T-helper 17 cell (primary cell): ENCODE measurements around the gene RNF168. TPM values are rescaled to one million over a fixed set of nuclear protein-coding genes. Genes with fewer than 3 reads are reported as not detected.
"Not testable (repeated sequence)": the region's sequence is repeated elsewhere in the genome, so short reads cannot be mapped to it uniquely, and the experiment has no call there.

Experiments
- ATAC-seq: fragments of 150-1000 bp; cut with Tn5 transposase; 2 replicates; pipeline ENCODE4 v1.10.0; 2021; ENCODE audit warnings: mild to moderate bottlenecking, moderate library complexity
- DNase-seq, 3 donors: peaks; one replicate each; pipeline versions ENCODE4 v3.0.0 to v3.0.0-alpha.2; 2020 to 2021
- H3K9me3 ChIP-seq: one replicate; pipeline ENCODE4 v1.7.0; 2013; ENCODE audit warnings: low read length, mild to moderate bottlenecking; ENCODE audit not compliant: control insufficient read depth, poor library complexity, severe bottlenecking
- H3K27ac Mint-ChIP-seq: one replicate; pipeline ENCODE4 v1.8.0; 2022; ENCODE audit warnings: mild to moderate bottlenecking, moderate library complexity, mixed read lengths
- H3K27me3 Mint-ChIP-seq: one replicate; pipeline ENCODE4 v1.8.0; 2022; ENCODE audit warnings: mixed read lengths
- H3K36me3 Mint-ChIP-seq: one replicate; pipeline ENCODE4 v1.8.0; 2022; ENCODE audit warnings: low read depth, mixed read lengths
- H3K4me1 Mint-ChIP-seq: one replicate; pipeline ENCODE4 v1.8.0; 2022; ENCODE audit warnings: mild to moderate bottlenecking, mixed read lengths
- H3K4me3 Mint-ChIP-seq: one replicate; pipeline ENCODE4 v1.8.0; 2022; ENCODE audit warnings: mild to moderate bottlenecking, moderate library complexity, mixed read lengths
- total RNA-seq, 4 donors: library from RNA in 2 of 4; stranded (reverse) in 2 of 4; gene quantifications; one replicate each; pipeline ENCODE4 v1.2.3 and lab custom pipeline; 2022 to 2026

The RNF168 gene
- total RNA-seq, 2 donors from 2014 or later: 36.9 to 37.9 TPM

DNA sequence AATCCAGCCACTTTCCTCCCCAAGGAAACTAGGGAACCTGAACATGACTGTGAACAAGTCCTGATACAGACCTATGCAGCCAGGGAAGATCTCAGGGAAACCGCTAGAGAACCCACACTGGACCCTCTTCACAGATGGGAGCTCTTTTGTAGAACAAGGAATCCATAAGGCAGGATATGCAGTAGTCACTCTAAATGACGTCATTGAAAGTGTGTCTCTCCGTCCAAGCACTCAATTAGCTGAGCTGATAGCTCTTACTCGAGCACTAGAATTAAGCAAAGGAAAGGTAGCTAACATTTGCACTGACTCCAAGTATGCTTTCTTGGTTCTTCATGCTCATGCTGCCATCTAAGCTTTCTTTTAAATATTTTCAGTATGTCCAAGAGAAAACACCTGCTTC lies 21.6 kb upstream of the RNF168 start:
- DNase-seq: no peak
- no peaks in the 10 kb centered on the region for H3K27me3 Mint-ChIP-seq
- peaks cover 3% of the 10 kb centered on the region for H3K9me3 ChIP-seq
- H3K4me1 Mint-ChIP-seq: no peaks in the 10 kb centered on the region
- no peaks in the 10 kb centered on the region for H3K36me3 Mint-ChIP-seq
- no peak for ATAC-seq
- H3K27ac Mint-ChIP-seq: no peak overlapping the region
- H3K4me3 Mint-ChIP-seq: no peak overlapping the region

DNA sequence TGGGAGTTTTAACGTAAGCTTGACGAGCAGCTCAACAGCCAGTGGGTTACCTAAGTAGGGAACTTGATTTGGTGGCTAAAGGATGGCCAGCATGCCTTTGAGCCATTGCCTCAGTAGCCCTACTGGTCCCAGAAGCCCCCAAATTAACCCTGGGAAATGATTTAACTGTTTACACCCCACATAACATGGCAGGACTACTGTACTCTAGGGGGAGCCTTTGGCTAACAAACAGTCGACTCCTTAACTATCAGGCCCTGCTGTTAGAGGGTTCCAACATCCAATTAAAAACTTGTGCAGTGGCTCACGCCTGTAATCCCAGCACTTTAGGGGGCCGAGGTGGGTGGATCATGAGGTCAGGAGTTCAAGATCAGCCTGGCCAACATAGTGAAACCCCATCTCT lies 21.0 kb upstream of the RNF168 start:
- no peak for DNase-seq
- Mint-ChIP-seq H3K27me3 (no peaks in the 10 kb centered on the region), H3K27ac (no peak overlapping the region), H3K36me3 (no peaks in the 10 kb centered on the region), H3K4me1 (no peaks in the 10 kb centered on the region), H3K4me3 (no peak overlapping the region)
- peaks cover 5% of the 10 kb centered on the region for H3K9me3 ChIP-seq
- no peak for ATAC-seq

DNA sequence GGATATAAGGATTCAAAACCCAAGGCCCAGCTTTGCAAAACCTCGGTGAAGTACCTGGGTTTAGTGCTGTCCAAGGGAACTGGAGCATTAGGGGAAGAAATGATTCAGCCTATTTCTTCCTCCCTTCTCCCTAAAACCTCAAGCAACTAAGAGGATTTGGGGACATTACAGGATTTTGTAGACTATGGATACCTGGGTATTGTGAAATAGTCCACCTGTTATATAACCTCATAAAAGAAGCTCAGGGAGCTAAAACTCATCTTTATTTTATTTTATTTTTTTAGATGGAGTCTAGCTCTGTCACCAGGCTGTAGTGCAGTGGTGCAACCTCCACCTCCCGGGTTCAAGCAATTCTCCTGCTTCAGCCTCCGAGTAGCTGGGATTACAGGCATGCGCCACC lies 20.3 kb upstream of the RNF168 start:
- H3K9me3 ChIP-seq: peaks cover 5% of the 10 kb centered on the region
- Mint-ChIP-seq H3K27ac (no peak overlapping the region), H3K4me3 (no peak overlapping the region), H3K36me3 (no peaks in the 10 kb centered on the region), H3K4me1 (no peaks in the 10 kb centered on the region), H3K27me3 (no peaks in the 10 kb centered on the region)
- DNase-seq: no peak
- no peak for ATAC-seq

DNA sequence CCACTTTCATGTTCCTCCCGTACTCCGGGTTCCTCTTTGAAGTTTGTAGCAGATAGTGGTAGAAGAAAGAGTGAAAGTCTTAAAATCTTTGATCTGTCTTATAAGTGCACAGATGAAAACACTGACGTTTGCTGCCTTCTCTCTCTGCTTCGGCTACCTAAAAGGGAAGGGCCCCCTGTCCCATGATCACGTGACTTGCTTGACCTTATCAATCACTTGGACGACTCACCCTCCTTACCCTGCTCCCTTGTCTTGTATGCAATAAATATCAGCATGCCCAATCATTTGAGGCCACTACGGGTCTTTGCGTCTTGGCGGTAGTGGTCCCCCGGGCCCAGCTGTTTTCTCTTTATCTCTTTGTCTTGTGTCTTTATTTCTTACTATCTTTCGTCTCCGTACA lies 17.7 kb upstream of the RNF168 start:
- H3K4me1 Mint-ChIP-seq, ATAC-seq, H3K27me3 Mint-ChIP-seq, H3K4me3 Mint-ChIP-seq, H3K27ac Mint-ChIP-seq, H3K9me3 ChIP-seq, H3K36me3 Mint-ChIP-seq, DNase-seq: not testable (repeated sequence)

DNA sequence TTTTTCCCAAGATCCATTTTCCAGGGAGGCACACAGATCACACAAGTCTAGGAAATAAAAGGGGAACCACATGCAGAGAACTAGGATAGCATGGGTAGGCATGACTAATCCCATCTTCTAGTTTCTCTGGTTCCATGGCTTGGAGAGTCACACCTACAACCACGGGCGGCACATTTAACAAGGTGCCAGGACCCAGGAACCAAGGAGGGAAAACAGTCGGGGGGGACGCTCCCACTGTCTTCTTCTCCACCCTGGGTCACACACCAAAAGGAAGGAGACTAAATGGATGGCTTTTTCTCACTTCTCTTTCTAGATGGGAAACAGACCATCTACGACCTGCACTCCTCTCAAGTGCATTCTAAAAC lies 16.1 kb upstream of the RNF168 start:
- DNase-seq: no peak

DNA sequence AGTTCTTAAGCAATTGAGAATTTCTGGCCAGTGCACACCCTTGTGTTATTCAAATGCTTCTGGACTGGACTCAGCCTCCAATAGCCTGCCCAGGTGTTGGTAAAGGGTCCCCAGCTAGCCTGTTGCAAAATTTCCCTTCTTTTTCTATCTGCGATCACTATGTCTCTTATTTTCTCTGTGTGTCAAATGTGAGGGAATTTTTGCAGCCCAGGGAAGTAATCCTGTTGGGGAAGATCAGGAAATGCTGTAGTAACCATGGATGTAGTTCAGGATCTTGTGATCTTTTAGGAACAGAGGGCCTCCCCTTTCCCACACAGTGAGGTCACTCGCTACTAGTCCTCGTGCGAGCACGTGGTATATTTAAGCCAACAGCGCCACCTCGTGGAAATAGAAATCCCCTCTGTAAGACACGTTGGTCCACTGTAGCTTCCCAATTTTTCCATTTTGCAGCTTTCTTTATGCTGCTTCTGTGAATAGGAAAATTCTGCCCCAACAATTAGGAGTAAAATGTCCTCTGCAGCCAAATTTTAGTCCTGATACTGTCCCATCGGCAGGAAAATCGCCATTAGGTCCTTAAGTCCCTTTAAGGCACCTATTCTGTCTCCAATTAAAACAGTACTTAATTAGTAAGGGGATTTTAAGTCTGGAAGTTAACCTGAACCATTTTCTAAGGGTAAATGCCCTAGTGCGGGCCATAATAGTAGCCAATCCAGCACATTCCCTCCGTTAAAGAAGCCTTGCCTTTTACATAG lies 15.6 kb upstream of the RNF168 start:
- DNase-seq (peak; percentile 29 to 59 (median 31)), ATAC-seq (peak; percentile 63)
- peaks cover 8% of the 10 kb centered on the region for H3K9me3 ChIP-seq
- Mint-ChIP-seq H3K4me1 (peaks cover 2% of the 10 kb centered on the region), H3K36me3 (no peaks in the 10 kb centered on the region), H3K27me3 (no peaks in the 10 kb centered on the region), H3K4me3 (no peak overlapping the region), H3K27ac (no peak overlapping the region)

More for the DNA sequence above, 16.1 kb upstream of the RNF168 start:
- H3K27ac Mint-ChIP-seq: no peak overlapping the region
- no peaks in the 10 kb centered on the region for H3K36me3 Mint-ChIP-seq
- H3K27me3 Mint-ChIP-seq: no peaks in the 10 kb centered on the region
- ATAC-seq: no peak
- H3K4me3 Mint-ChIP-seq: no peak overlapping the region
- H3K9me3 ChIP-seq: peaks cover 8% of the 10 kb centered on the region
- H3K4me1 Mint-ChIP-seq: peaks cover 2% of the 10 kb centered on the region

DNA sequence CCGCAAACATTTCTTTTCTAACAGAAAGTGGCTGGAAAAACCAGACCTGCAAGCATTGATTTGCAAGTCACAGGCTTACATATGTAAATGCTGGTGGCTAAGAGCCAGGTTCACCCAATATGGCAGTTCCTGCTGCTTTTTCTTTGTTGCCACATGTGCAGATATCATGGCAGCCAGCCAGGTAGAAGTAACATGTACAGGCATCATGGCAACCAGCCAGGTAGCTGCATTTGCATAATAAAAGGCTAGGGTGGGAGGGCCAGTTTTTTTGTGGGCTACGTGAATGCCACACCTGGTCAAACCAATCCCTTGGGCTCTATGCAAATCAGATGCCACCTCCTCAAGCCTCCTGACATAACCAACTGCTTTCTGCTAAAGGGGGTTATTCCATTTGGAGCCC lies 14.4 kb upstream of the RNF168 start:
- Mint-ChIP-seq H3K27me3 (no peaks in the 10 kb centered on the region), H3K36me3 (no peaks in the 10 kb centered on the region), H3K4me3 (no peak overlapping the region), H3K27ac (no peak overlapping the region), H3K4me1 (peaks cover 2% of the 10 kb centered on the region)
- ATAC-seq (no peak), DNase-seq (no peak)
- peaks cover 8% of the 10 kb centered on the region for H3K9me3 ChIP-seq

DNA sequence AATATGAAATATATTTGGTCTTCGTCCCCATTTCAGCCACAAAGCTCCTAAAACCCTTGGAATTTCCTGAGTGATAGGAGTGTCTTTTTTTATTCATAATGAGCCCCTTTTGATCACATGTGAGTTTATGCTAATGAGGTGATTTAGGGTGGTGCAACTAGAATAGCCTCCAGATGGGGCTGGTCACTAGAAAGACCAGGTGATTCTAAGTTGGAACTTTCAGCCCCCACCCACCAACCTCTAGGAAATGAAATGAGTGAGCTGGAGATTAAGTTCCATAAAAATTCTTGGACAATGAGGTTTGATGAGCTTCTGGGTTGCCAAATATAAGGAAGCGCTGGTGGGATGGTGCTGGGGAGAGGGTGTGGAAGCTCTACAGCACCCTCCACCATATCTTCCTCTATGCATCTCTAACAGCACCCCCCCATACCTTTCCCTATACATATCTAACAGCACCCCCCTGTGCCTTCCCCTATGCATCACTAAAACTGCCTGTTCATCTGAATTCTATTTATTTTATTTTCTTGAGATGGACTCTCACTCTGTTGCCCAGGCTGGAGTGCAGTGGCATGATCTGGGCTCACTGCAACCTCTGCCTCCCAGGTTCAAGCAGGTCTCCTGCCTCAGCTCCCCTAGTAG lies 13.7 kb upstream of the RNF168 start:
- no peak overlapping the region for H3K4me3 Mint-ChIP-seq
- H3K36me3 Mint-ChIP-seq: no peaks in the 10 kb centered on the region
- peaks cover 8% of the 10 kb centered on the region for H3K9me3 ChIP-seq
- no peaks in the 10 kb centered on the region for H3K27me3 Mint-ChIP-seq
- ATAC-seq (no peak), DNase-seq (no peak)
- H3K4me1 Mint-ChIP-seq: peaks cover 2% of the 10 kb centered on the region
- no peak overlapping the region for H3K27ac Mint-ChIP-seq

DNA sequence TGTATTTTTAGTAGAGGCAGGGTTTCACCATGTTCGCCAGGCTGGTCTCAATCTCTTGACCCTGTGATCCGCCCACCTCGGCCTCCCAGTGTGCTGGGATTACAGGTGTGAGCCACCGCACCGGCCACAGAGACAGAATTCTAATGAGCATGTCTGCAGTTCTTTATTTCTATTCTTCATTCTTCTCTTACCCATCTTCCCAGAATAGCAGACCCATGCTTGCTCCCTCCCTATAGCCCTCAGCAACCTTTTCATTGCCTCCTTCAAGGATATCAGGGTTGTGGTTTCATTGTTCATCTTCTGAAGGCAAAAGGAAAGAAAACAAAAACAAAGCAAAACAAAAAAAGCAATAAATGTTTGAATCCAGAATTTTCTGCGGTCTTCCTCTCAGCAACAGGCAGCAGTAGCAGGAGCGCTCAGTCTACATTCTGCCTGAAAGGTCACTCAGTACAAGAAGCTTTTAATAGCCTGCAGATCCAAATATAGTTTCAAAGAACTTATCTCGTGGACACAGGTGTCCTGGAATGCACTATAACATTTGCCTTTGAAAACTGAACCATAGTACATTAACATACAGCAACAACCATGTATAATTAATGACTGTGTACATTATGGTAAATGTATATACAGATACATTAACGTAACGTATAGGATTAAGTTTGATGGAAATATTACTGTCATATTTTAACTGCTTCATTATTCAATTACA lies 11.5 kb upstream of the RNF168 start, which contains the start of gene SMCO1:
Gene SMCO1, minus strand, starts transcription at position 434 of the 709 bp plus-strand sequence. Its CDS starts 137 bp downstream, at position 297.
- peaks cover 8% of the 10 kb centered on the region for H3K4me1 Mint-ChIP-seq
- H3K36me3 Mint-ChIP-seq: no peaks in the 10 kb centered on the region
- no peak within 1 kb of the TSS for H3K4me3 Mint-ChIP-seq
- H3K27ac Mint-ChIP-seq: no peak within 1 kb of the TSS
- DNase-seq (no peak), ATAC-seq (no peak)
- H3K27me3 Mint-ChIP-seq: no peaks in the 10 kb centered on the region
- peaks cover 5% of the 10 kb centered on the region for H3K9me3 ChIP-seq

DNA sequence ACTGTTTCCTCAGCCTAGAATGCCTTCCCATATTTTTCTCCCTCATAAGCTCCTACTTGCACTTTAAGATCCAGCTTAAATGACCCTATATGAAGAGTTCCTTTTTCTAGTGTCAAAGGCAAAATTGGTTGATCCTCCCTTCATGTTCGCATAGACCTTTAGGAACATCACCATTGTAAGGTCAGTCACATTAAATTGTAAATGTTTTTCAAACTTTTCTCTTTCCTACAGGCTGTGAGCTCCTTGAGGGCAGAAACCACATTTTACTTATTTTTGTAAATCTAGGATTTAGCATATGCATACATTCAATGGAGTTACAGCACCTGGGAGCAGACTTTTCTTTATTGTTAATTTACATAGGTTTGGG lies 10.8 kb upstream of the RNF168 start:
- Mint-ChIP-seq H3K4me1 (peaks cover 8% of the 10 kb centered on the region), H3K36me3 (no peaks in the 10 kb centered on the region), H3K4me3 (no peak overlapping the region), H3K27ac (no peak overlapping the region), H3K27me3 (no peaks in the 10 kb centered on the region)
- no peak for DNase-seq
- no peak for ATAC-seq
- peaks cover 3% of the 10 kb centered on the region for H3K9me3 ChIP-seq

DNA sequence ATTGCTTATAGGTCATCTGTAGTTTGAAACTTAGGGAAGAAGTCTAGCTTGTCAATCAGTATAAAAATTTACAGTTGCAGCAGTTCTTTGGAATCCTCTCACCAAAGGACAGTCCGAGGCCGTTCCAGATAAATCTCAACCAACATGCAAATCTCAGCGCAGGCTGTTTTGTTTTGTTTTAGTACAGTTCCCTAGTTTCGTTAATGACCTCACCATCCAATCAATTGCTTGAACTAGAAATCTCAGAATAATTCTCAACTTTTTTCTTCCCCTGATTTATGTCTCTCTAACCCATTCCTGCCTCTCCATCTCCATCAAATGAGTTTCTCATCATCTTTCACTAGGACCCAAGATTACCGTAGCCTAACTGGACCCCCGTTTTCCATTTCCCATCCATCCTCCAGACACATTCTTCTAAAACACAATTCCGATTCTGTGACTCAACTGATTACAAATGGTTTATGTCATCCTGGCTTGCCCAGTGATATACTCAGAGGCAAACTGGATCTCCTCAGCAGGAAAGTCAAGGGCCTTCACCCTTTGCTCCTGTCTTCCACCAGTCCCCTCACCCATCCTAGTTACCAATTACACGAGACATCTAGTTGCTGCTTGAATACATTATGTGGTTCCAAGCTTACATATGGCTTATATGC lies 10.3 kb upstream of the RNF168 start:
- no peaks in the 10 kb centered on the region for H3K36me3 Mint-ChIP-seq
- H3K4me1 Mint-ChIP-seq: peaks cover 8% of the 10 kb centered on the region
- ATAC-seq: no peak
- no peak overlapping the region for H3K4me3 Mint-ChIP-seq
- peaks cover 3% of the 10 kb centered on the region for H3K9me3 ChIP-seq
- DNase-seq: no peak
- H3K27me3 Mint-ChIP-seq: no peaks in the 10 kb centered on the region
- H3K27ac Mint-ChIP-seq: no peak overlapping the region

DNA sequence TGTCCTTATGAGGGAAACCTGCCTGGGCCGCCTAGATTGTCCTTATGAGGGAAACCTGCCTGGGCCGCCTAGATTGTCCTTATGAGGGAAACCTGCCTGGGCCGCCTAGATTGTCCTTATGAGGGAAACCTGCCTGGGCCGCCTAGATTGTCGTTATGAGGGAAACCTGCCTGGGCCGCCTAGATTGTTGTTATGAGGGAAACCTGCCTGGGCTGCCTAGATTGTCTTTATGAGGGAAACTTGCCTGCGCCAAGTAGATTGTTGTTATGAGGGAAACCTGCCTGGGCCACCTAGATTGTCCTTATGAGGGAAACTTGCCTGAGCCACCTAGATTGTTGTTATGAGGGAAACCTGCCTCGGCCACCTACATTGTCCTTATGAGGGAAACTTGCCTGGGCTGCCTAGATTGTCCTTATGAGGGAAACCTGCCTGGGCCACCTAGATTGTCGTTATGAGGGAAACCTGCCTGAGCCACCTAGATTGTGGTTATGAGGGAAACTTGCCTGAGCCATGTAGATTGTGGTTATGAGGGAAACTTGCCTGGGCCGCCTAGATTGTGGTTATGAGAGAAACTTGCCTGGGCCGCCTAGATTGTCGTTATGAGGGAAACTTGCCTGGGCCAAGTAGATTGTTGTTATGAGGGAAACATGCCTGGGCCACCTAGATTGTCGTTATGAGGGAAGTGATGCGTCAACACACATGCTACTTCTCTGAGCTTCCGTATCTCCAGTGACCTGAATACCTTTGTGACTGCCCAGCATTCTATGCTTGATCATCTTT lies 8.3 kb upstream of the RNF168 start:
- ATAC-seq: peak; percentile 75
- not testable (repeated sequence) for H3K36me3 Mint-ChIP-seq
- H3K4me3 Mint-ChIP-seq: peak overlapping the region; percentile 16

DNA sequence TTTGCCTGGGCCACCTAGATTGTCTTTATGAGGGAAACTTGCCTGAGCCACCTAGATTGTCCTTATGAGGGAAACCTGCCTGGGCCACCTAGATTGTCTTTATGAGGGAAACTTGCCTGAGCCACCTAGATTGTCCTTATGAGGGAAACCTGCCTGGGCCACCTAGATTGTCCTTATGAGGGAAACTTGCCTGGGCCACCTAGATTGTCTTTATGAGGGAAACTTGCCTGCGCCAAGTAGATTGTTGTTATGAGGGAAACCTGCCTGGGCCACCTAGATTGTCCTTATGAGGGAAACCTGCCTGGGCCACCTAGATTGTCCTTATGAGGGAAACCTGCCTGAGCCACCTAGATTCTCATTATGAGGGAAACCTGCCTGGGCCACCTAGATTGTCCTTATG lies 7.5 kb upstream of the RNF168 start:
- H3K4me3 Mint-ChIP-seq, H3K36me3 Mint-ChIP-seq, H3K4me1 Mint-ChIP-seq, H3K27ac Mint-ChIP-seq, H3K27me3 Mint-ChIP-seq, H3K9me3 ChIP-seq, ATAC-seq, DNase-seq: not testable (repeated sequence)

More for the DNA sequence above, 8.3 kb upstream of the RNF168 start:
- H3K27ac Mint-ChIP-seq: peak overlapping the region; percentile 74
- DNase-seq, H3K27me3 Mint-ChIP-seq, H3K9me3 ChIP-seq, H3K4me1 Mint-ChIP-seq: not testable (repeated sequence)
